ENCODE data around the gene PDE2A. TPM values are rescaled to one million over a fixed set of nuclear protein-coding genes. Genes with fewer than 3 reads are reported as not detected.

Gene PDE2A
- total RNA-seq, 1 donor: not detected

- no peak for DNase-seq (ENCODE audit: low read depth)
- TF ChIP-seq, protein P1, sequence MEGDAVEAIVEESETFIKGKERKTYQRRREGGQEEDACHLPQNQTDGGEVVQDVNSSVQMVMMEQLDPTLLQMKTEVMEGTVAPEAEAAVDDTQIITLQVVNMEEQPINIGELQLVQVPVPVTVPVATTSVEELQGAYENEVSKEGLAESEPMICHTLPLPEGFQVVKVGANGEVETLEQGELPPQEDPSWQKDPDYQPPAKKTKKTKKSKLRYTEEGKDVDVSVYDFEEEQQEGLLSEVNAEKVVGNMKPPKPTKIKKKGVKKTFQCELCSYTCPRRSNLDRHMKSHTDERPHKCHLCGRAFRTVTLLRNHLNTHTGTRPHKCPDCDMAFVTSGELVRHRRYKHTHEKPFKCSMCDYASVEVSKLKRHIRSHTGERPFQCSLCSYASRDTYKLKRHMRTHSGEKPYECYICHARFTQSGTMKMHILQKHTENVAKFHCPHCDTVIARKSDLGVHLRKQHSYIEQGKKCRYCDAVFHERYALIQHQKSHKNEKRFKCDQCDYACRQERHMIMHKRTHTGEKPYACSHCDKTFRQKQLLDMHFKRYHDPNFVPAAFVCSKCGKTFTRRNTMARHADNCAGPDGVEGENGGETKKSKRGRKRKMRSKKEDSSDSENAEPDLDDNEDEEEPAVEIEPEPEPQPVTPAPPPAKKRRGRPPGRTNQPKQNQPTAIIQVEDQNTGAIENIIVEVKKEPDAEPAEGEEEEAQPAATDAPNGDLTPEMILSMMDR (IDR thresholded peaks at IDR 0.05; ENCODE audit: insufficient read depth, low read length): no peak
- H3K4me3 ChIP-seq (ENCODE audit: low read depth, low read length): no peak overlapping the region
Observed at GRCh38 chr11:72595292-72595684, 78.9 kb downstream of the PDE2A start.

DNA sequence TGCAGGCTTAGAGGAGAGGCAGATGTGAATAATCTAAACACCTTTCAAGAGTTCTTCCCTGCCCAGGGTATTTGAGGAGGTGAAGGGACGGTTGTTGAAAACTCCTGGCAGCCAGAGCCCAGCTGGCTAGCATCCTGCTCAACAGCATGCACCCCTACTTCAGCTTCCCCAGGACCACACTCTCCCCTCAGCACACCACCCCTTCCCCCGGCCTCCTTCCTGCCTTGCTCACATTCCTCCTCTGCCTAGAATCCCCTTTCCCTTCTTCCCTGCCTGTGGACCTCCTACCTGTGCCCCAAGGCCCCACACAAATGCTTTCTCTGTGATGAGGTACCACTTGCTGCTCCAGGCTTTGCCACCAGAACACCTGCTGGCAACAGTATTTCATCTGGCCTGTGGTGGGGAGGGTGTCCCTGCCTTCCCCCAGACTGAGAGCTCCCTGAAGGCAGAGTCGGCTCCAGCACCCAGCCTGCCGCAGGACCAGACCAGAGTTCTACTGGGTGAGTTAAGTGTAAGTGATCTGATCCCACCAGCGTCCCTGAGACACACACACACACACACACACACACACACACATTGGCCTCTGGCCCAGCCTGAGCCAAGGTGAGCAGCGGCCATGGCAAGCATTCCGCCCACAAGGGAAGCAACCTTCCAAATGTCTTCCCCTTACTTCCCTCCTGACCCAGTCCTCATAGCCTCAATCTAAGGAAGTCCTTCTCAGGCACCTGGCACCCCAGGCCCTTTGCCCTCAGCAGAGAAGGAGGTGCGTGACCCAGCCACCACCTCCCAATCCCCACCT lies 79.5 kb downstream of the PDE2A start:
- no peak for DNase-seq (ENCODE audit: low read depth)
- TF ChIP-seq, protein P1 (IDR thresholded peaks at IDR 0.05; ENCODE audit: insufficient read depth, low read length): no peak
- H3K4me3 ChIP-seq (ENCODE audit: low read depth, low read length): no peak overlapping the region

- H3K4me3 ChIP-seq (ENCODE audit: low read depth, low read length): no peak overlapping the region
- TF ChIP-seq, protein P1 (IDR thresholded peaks at IDR 0.05; ENCODE audit: insufficient read depth, low read length): no peak
- DNase-seq (ENCODE audit: low read depth): no peak
Observed at GRCh38 chr11:72592698-72593495, 81.3 kb downstream of the PDE2A start.

DNA sequence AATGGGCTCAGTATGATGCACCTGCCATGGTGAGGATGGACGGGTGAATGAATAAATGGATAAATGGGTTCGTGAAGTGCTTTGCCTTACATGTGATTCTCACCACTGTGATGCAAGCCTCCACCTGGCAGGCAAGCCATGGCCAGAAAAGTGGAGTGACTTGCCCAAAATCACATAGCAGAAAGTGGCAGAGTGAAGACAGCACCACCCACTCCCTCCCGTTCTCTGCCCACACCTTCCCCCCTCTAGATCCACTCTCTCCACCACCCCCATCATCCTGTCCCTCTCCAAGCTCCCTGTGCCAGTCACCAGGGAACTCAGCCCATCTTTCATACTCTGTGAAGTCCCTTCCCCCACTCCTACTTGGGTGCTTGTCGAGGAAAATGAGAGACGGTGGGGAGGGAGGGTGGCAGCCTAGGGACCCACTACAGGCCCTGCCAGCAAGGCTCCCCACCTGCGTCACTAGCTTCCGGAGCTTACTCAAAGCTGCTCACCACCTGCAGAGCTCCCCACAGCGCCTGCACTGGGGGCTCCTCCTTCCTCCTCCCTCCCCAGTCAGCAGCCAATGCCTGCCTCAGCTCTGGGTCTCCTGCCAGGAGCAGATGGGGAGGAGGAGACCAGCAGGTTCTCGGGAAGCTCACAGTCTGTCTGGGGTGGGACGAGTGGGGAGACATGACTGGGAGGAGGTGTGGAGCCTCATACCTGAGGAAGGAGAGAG lies 82.3 kb downstream of the PDE2A start:
- TF ChIP-seq, protein P1 (IDR thresholded peaks at IDR 0.05; ENCODE audit: insufficient read depth, low read length): no peak
- H3K4me3 ChIP-seq (ENCODE audit: low read depth, low read length): no peak overlapping the region
- DNase-seq (ENCODE audit: low read depth): no peak

DNA sequence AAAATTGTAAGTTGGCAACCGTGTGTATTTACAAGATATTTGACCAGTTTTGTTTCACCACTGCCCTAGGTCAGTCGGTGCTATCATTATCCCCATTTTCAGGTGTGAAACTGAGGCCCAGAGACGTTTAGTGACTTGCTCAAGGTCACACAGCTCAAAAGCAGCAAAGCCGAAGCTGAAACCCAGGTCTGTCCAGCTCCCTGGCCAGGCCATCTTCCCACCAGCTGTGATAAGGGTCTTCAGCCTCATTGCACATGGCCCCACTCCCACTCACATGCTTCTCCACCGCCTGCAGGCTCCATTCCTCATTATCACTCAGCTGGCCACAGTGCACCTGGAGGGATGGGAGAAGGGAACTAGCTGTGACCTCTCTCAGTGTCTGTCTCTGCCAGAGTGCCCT lies 83.2 kb downstream of the PDE2A start:
- TF ChIP-seq, protein P1 (IDR thresholded peaks at IDR 0.05; ENCODE audit: insufficient read depth, low read length): no peak
- H3K4me3 ChIP-seq (ENCODE audit: low read depth, low read length): no peak overlapping the region
- no peak for DNase-seq (ENCODE audit: low read depth)

GRCh38 chr11:72589802-72590761 lies 84.1 kb downstream of the PDE2A start:
- TF ChIP-seq, protein P1 (IDR thresholded peaks at IDR 0.05; ENCODE audit: insufficient read depth, low read length): peak; percentile 49
- H3K4me3 ChIP-seq (ENCODE audit: low read depth, low read length): no peak overlapping the region
- DNase-seq (ENCODE audit: low read depth): peak; percentile 16
